Peyer's patch (tissue), 4 donors: ENCODE measurements around the gene NPBWR2.

Experiments used
- CTCF ChIP-seq, 6 experiments: fragments of 450-650 bp in 4 of 6; fragments of 200-600 bp in 2 of 6; sonication (generic) in 1 of 6; IDR thresholded peaks; one replicate each; pipeline ENCODE4 v1.5.1; 2017 to 2019; ENCODE audit warnings: antibody characterized with exemption in 6 of 6, mild to moderate bottlenecking in 3 of 6, moderate library complexity in 1 of 6
- POLR2A ChIP-seq, 2 donors: fragments of 450-650 bp; IDR thresholded peaks; one replicate each; pipeline ENCODE4 v1.5.1; 2017; ENCODE audit warnings: antibody characterized with exemption in 2 of 2, mild to moderate bottlenecking in 2 of 2, moderate library complexity in 2 of 2

GRCh38 chr20:64099086-64099786 is 8.1 kb downstream of the NPBWR2 start:
- no peak for TF ChIP-seq CTCF (IDR thresholded peaks at IDR 0.05)
- no peak for TF ChIP-seq POLR2A (IDR thresholded peaks at IDR 0.05)
